Mesothelial cell of epicardium (in vitro differentiated cells): Measurements from ENCODE around the gene HDAC7. TPM values are rescaled to one million over a fixed set of nuclear protein-coding genes. Genes with fewer than 3 reads are reported as not detected.
A peak's percentile ranks its signal among the peaks of the same experiment; 100 is the strongest.

Experiments
- DNase-seq, 2 experiments: peaks; one replicate each; pipeline ENCODE4 v3.0.0; 2021; ENCODE audit warnings: low spot score in 2 of 2; ENCODE audit not compliant: unreplicated experiment in 2 of 2
- H3K27ac Mint-ChIP-seq: 2 replicates; pipeline ENCODE4 v1.8.0; 2021; ENCODE audit warnings: mixed read lengths
- H3K27me3 Mint-ChIP-seq: 2 replicates; pipeline ENCODE4 v1.8.0; 2021; ENCODE audit warnings: low read depth, mixed read lengths
- H3K36me3 Mint-ChIP-seq: 2 replicates; pipeline ENCODE4 v1.8.0; 2021; ENCODE audit warnings: mixed read lengths
- H3K4me1 Mint-ChIP-seq: 2 replicates; pipeline ENCODE4 v1.8.0; 2021; ENCODE audit warnings: mixed read lengths
- H3K4me3 Mint-ChIP-seq: 2 replicates; pipeline ENCODE4 v1.8.0; 2021; ENCODE audit warnings: mild to moderate bottlenecking, moderate library complexity, mixed read lengths
- H3K9me3 Mint-ChIP-seq: 2 replicates; pipeline ENCODE4 v1.8.0; 2021; ENCODE audit warnings: mixed read lengths
- total RNA-seq: library from RNA; stranded (reverse); gene quantifications from 3 replicates; pipeline ENCODE4 v1.2.1, GENCODE V29; 2021
- TF ChIP-seq, protein P1 (sequence below): fragments of 200-600 bp; sonication (generic); IDR thresholded peaks from one replicate; pipeline ENCODE4 v1.5.0; 2021; ENCODE audit warnings: antibody characterized with exemption; ENCODE audit not compliant: unreplicated experiment

The HDAC7 gene
- total RNA-seq, 1 donor from 2014 or later: 132 TPM

DNA sequence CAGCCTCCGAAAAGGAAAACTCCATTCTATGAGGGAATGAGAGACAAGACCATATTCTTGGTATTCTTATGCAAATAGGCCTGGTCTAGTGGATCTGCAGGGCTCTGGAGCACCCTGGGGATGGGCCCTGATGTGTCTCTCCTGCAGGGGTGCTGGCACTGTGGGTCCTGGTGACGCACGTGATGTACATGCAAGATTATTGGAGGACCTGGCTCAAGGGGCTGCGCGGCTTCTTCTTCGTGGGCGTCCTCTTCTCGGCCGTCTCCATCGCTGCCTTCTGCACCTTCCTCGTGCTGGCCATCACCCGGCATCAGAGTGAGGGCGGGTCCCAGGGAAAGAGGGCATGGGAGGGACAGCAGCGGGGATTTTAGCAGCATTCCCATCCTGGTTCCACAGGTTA, 40.8 kb downstream of the HDAC7 start:
- H3K27ac Mint-ChIP-seq: no peak overlapping the region
- no peak overlapping the region for H3K4me3 Mint-ChIP-seq
- peaks cover 2% of the 10 kb centered on the region for H3K36me3 Mint-ChIP-seq

GRCh38 chr12:47777741-47778558, 41.8 kb downstream of the HDAC7 start:
- H3K27ac Mint-ChIP-seq: peak overlapping the region; percentile 52
- peaks cover 2% of the 10 kb centered on the region for H3K36me3 Mint-ChIP-seq
- H3K4me3 Mint-ChIP-seq: no peak overlapping the region
- no peaks in the 10 kb centered on the region for H3K27me3 Mint-ChIP-seq
- DNase-seq: no peak
- TF ChIP-seq, protein P1, sequence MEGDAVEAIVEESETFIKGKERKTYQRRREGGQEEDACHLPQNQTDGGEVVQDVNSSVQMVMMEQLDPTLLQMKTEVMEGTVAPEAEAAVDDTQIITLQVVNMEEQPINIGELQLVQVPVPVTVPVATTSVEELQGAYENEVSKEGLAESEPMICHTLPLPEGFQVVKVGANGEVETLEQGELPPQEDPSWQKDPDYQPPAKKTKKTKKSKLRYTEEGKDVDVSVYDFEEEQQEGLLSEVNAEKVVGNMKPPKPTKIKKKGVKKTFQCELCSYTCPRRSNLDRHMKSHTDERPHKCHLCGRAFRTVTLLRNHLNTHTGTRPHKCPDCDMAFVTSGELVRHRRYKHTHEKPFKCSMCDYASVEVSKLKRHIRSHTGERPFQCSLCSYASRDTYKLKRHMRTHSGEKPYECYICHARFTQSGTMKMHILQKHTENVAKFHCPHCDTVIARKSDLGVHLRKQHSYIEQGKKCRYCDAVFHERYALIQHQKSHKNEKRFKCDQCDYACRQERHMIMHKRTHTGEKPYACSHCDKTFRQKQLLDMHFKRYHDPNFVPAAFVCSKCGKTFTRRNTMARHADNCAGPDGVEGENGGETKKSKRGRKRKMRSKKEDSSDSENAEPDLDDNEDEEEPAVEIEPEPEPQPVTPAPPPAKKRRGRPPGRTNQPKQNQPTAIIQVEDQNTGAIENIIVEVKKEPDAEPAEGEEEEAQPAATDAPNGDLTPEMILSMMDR: no peak
- peaks cover 44% of the 10 kb centered on the region for H3K4me1 Mint-ChIP-seq
- H3K9me3 Mint-ChIP-seq: no peaks in the 10 kb centered on the region

More for the DNA sequence above, 40.8 kb downstream of the HDAC7 start:
- H3K9me3 Mint-ChIP-seq: no peaks in the 10 kb centered on the region
- TF ChIP-seq, protein P1: no peak
- no peaks in the 10 kb centered on the region for H3K27me3 Mint-ChIP-seq
- H3K4me1 Mint-ChIP-seq: peaks cover 44% of the 10 kb centered on the region
- no peak for DNase-seq

- DNase-seq: no peak
- no peaks in the 10 kb centered on the region for H3K9me3 Mint-ChIP-seq
- H3K27me3 Mint-ChIP-seq: no peaks in the 10 kb centered on the region
- peak overlapping the region; percentile 78 for H3K27ac Mint-ChIP-seq
- H3K4me1 Mint-ChIP-seq: peaks cover 49% of the 10 kb centered on the region
- no peak overlapping the region for H3K4me3 Mint-ChIP-seq
- TF ChIP-seq, protein P1: no peak
- H3K36me3 Mint-ChIP-seq: peaks cover 2% of the 10 kb centered on the region
Measured at GRCh38 chr12:47777151-47777550, 42.6 kb downstream of the HDAC7 start.

DNA sequence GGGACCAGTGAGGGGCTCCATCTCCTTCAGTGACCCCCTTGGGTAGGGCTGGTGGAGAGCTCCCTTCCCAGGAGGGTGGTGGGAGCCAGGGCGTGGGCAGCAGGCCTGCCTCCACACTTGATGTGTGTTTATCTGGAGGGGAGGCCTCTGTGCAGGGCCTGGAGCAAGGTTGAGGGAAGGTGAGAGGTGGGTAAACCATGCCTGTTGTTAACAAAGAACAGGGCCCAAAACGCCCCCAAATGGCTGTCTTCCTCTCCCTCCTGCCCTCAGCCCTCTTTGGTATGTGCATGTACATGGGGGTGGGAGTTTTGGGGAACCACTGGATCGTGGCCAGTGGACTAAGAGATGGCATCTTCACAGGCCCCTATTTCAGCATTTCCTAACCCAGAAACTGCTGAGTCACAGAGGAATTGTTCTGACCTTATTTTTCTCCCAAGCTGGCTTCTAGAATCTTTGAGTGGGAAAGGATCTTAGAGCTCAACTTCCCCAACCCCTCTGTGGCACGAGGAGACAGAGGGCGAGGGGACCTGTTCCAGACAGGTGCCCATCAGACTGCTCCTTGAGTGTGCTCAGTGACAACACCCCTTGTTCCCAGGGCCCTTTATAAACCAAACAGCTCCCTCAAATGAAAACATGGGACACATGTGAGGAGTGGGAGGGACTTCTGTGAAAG, 43.1 kb downstream of the HDAC7 start:
- no peak for DNase-seq
- Mint-ChIP-seq H3K4me1 (peaks cover 51% of the 10 kb centered on the region), H3K27ac (peak overlapping the region; percentile 78), H3K36me3 (no peaks in the 10 kb centered on the region), H3K4me3 (no peak overlapping the region), H3K27me3 (no peaks in the 10 kb centered on the region), H3K9me3 (no peaks in the 10 kb centered on the region)
- TF ChIP-seq, protein P1: no peak

DNA sequence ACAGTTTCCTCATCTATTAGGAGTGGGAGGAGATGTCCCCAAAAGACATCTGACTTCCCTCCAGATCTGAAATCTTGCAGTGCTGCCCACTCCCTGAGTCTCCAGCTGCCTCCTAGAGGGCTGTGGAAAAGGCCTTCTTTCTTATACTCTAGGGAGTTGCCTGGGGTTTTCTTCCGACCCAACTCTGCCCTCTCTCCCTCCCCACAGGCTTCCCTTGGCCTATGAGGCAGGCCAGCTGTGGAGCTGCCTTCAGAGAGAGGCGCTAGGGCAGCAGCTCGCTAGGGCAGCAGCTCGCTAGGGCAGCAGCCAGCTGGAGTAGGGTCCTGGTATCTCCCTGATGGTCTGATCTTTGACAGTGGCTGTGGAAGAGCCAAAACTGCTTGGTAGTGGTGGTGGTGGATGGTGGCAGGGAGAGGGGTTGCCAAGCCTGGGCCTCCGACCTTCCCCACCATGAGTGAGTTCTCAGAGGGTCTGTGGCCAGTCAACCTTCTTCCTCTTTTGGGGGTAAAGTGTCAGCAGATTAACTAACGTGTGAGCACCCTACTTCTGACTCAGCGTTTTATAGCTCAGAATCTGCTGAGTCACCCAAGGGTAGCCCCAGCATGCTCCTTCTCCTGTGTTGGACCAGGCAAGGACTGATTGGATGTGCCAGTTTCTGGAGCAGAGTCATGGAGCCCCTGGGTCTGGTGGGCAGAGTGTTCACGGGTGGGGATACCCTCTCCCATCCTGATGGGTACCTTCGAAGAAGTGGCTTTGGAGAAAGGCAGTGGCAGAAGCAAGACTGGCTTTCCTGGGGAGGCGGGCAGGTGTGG, 44.4 kb downstream of the HDAC7 start:
- Mint-ChIP-seq H3K27me3 (no peaks in the 10 kb centered on the region), H3K36me3 (no peaks in the 10 kb centered on the region), H3K9me3 (no peaks in the 10 kb centered on the region), H3K4me1 (peaks cover 51% of the 10 kb centered on the region), H3K27ac (peak overlapping the region; percentile 78), H3K4me3 (peak overlapping the region; percentile 88)
- TF ChIP-seq, protein P1: no peak
- no peak for DNase-seq
